Activated T-cell treated with anti-CD3 and anti-CD28 coated beads for 24 hours (primary cell): Measurements from ENCODE around the gene SPINK5.
"Not testable (repeated sequence)": the region's sequence is repeated elsewhere in the genome, so short reads cannot be mapped to it uniquely, and the experiment has no call there.

ENCODE experiments used
- DNase-seq: peaks from one replicate; pipeline ENCODE4 v3.0.0-alpha.2; 2020; ENCODE audit warnings: low read depth

The SPINK5 gene, protein sequence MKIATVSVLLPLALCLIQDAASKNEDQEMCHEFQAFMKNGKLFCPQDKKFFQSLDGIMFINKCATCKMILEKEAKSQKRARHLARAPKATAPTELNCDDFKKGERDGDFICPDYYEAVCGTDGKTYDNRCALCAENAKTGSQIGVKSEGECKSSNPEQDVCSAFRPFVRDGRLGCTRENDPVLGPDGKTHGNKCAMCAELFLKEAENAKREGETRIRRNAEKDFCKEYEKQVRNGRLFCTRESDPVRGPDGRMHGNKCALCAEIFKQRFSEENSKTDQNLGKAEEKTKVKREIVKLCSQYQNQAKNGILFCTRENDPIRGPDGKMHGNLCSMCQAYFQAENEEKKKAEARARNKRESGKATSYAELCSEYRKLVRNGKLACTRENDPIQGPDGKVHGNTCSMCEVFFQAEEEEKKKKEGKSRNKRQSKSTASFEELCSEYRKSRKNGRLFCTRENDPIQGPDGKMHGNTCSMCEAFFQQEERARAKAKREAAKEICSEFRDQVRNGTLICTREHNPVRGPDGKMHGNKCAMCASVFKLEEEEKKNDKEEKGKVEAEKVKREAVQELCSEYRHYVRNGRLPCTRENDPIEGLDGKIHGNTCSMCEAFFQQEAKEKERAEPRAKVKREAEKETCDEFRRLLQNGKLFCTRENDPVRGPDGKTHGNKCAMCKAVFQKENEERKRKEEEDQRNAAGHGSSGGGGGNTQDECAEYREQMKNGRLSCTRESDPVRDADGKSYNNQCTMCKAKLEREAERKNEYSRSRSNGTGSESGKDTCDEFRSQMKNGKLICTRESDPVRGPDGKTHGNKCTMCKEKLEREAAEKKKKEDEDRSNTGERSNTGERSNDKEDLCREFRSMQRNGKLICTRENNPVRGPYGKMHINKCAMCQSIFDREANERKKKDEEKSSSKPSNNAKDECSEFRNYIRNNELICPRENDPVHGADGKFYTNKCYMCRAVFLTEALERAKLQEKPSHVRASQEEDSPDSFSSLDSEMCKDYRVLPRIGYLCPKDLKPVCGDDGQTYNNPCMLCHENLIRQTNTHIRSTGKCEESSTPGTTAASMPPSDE

GRCh38 chr5:148063861-148064260, at the start of gene SPINK5:
Gene SPINK5 (plus strand): TSS chr5:148063980. CDS start chr5:148064045, 65 bp downstream.
- DNase-seq: no peak

GRCh38 chr5:148014276-148014675, 49.5 kb upstream of the SPINK5 start:
- no peak for DNase-seq

DNA sequence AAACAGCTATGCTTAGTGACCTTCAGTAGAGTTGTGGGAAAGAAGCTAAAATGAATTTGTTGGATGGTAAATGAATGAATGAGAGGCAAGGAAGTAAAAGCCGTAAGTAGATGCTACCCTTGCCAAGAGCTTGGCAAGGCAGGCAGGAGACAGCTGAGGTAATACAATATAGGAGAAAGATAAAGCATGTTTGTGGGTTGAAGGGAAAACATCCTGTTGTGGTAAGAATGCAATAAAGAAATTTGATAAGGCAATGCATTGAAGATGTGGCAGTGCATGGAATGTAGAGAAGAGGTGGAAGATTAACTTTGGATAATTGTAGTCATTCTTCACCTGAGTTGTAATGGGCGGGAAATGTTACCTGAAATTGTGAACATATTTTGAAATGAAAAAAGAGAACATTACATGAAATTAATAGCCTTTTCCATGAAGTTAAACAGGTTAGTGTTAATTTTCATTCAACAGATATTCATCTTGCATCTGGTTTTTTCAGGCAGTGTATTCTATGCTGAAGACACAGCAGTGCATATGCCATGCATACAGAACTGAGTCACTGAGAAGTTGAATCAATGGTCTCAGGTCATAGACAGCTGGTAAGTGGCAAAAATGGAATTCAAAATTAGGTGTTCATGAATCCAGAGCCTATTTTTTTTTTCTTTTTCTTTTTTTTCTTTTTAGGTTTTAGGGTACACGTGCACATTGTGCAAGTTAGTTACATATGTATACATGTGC, 43.4 kb upstream of the SPINK5 start:
- DNase-seq: no peak

- no peak for DNase-seq
Measured at GRCh38 chr5:148027505-148027904, 36.3 kb upstream of the SPINK5 start.

DNA sequence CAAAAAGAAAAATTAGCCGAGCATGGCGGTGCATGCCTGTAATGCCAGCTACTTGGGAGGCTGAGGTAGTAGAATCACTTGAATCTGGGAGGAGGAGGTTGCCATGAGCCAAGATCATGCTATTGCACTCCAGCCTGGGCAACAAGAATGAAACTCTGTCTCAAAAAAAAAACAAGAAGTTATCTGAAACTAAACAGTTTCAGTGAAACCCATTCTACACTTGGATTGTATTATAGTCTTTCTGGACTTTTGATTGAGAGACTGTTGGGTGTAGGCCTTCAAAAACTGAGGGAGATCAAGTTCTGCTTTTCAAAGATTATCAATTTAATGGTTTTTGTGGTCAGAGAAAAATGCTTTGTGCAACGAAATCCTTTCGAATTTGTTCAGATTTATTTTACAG, 34.6 kb upstream of the SPINK5 start:
- no peak for DNase-seq

- no peak for DNase-seq
Measured at GRCh38 chr5:148033134-148033533, 30.6 kb upstream of the SPINK5 start.

DNA sequence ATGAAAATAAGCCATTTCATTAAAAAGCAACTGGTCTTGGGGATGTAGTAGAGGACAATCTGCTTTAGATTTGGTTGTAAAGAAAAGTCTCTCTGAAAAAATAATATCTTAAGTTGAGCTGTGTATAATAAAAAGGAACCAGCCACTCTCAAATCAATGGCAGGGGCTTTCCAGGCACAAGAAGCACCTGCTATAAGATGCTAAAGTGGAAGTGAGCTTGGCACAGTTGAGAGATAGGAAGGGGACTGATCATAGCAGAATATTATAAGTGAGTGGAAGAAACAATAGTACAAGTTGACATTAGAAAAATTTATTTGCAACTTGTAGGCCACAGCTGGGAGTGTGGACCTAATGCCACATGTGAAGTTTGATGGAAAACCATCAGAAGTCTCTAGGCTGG, 28.1 kb upstream of the SPINK5 start:
- no peak for DNase-seq

- DNase-seq: no peak
Measured at GRCh38 chr5:148042881-148043280, 20.9 kb upstream of the SPINK5 start.

GRCh38 chr5:148043705-148044104, 20.1 kb upstream of the SPINK5 start:
- DNase-seq: no peak

DNA sequence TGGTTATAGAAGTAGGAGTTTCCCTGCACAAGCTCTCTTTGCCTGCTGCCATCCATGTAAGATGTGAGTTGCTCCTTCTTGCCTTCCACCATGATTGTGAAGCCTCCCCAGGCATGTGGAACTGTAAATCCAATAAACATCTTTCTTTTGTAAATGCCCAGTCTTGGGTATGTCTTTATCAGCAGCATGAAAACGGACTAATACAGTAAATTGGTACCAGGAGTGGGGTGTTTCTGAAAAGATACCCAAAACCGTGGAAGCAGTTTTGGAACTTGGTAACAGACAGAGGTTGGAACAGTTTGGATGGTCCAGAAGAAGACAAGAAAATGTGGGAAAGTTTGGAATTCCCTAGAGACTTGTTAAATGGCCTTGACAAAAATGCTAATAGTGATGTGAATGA, 8.6 kb upstream of the SPINK5 start:
- not testable (repeated sequence) for DNase-seq

DNA sequence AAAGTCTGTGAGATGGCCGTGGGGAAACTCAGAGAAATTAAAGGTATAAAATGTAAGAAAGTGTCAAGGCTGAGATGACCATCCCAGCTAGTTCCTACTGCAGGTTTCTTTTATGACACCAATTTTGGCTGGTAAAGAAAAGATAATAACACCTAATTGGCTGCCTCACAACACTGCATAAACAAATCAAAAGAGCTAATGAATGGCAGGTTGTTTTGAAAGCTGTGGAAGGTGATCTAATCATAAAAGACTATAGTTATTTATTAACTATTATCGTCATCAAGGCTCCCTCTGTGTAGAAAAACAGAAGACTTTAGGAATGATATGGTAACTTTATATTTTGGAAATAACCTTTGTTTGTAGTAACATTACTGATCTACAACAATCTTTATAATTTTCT, 3.5 kb upstream of the SPINK5 start:
- DNase-seq: no peak

- DNase-seq: no peak
Measured at GRCh38 chr5:148060881-148061280, 2.9 kb upstream of the SPINK5 start.

DNA sequence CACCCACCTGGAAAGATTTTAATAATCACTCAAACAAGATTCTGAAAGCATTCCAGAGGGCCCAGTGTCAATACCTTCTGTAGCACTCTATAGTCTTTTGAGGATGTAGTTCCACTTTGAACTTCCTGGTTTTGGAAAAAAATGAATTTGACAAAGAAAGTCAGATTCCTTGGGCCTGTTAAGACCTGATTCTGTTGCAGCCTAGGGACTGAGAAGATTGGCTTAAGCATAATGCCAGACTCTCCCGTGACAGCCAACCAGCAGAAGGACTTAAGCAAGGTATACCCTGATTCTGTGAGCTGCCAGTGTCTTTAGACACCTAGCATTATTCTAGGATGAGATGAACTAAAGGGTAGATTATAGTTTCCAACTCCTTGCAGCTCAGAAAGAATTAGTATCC, 6.8 kb downstream of the SPINK5 start:
- no peak for DNase-seq

- DNase-seq: no peak
Measured at GRCh38 chr5:148072207-148072606, 8.4 kb downstream of the SPINK5 start.

- no peak for DNase-seq
Measured at GRCh38 chr5:148075529-148075928, 11.7 kb downstream of the SPINK5 start.

GRCh38 chr5:148083203-148083602, 19.4 kb downstream of the SPINK5 start:
- DNase-seq: no peak

DNA sequence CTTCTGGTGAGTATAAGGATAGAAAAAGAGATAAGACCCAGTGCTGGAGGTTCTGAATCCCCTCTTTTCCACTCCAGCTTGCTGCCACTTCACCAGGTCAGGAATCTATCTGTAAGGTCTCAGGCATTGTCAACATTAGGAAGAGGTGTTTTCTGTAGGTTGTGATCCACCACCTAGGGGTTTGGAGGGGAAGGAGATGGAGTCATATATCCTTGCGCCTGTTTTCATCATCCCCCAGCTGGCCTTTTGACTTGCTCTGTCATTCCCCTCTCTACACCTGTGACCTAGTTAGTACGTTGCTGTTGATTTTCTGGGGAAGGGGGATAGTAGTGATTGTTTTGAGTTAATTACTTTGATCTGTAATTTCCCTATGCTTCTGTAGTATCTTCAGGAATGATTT, 20.5 kb downstream of the SPINK5 start:
- DNase-seq: no peak

DNA sequence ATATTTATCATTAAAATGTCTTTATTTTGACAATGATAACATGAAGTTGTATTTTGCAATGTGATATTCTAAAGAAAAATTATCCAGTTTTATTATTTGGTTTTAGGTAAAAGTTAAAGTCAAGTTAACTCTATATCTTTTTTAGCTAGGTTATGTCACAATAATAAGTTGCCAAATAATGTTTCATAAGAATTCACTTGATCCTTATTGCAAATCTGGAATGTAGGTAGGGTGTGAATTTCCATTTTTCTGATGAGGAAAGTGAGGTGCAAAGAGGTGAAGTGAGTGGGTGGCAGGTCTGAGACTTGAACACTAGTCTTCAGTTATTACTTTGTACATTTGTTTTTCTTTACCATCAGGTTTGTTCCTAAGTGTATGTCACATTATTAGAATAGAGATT, 21.5 kb downstream of the SPINK5 start:
- no peak for DNase-seq

- no peak for DNase-seq
Measured at GRCh38 chr5:148085977-148086705, 22.4 kb downstream of the SPINK5 start.

- DNase-seq: no peak
Measured at GRCh38 chr5:148090146-148090772, 26.5 kb downstream of the SPINK5 start.

DNA sequence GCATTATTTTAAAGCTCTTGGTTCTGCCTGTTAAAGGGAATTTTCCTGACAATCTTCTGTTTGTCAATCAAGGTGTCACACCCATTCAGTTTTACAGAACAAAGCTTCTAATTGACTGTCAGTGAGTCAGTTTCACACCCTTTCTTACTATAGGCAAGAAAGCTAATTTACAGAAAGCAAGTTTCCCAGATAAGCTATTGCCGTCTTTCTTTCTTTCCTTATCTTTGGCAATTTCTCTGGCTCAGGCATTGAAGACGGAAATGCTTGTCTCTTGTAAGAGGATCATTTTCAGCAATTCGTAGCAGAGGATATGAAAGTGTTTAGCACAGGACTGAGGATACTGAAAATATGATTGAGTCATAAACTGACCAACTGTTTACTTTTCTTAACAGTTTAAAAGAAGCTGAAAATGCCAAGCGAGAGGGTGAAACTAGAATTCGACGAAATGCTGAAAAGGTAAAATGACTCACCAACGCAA, 27.0 kb downstream of the SPINK5 start:
- DNase-seq: no peak
